Measurements from ENCODE around the gene SUPT20H.

Gene SUPT20H

GRCh38 chr13:37094099-37094498 is 34.6 kb upstream of the SUPT20H start:
- no peaks in the 10 kb centered on the region for H3K9me3 ChIP-seq (ENCODE audit: low read length)
- H3K4me1 ChIP-seq (ENCODE audit: insufficient read depth, low read length) = no peaks in the 10 kb centered on the region
- no peak overlapping the region for H3K27ac ChIP-seq (ENCODE audit: low read depth, low read length)
- H3K36me3 ChIP-seq (ENCODE audit: insufficient read depth, low read length) = no peaks in the 10 kb centered on the region
- H3K4me3 ChIP-seq (ENCODE audit: low read depth in 1 of 2, low read length in 2 of 2) = no peak overlapping the region
- H3K27me3 ChIP-seq (ENCODE audit: control insufficient read depth in 1 of 2, insufficient read depth in 2 of 2, low read length in 2 of 2) = no peaks in the 10 kb centered on the region
- no peak overlapping the region for H3K9ac ChIP-seq (ENCODE audit: low read length)

- no peak overlapping the region for H3K9ac ChIP-seq (ENCODE audit: low read length)
- no peak overlapping the region for H3K27ac ChIP-seq (ENCODE audit: low read depth, low read length)
- no peak overlapping the region for H3K4me3 ChIP-seq (ENCODE audit: low read depth in 1 of 2, low read length in 2 of 2)
- no peaks in the 10 kb centered on the region for H3K27me3 ChIP-seq (ENCODE audit: control insufficient read depth in 1 of 2, insufficient read depth in 2 of 2, low read length in 2 of 2)
- no peaks in the 10 kb centered on the region for H3K9me3 ChIP-seq (ENCODE audit: low read length)
- H3K36me3 ChIP-seq (ENCODE audit: insufficient read depth, low read length) = no peaks in the 10 kb centered on the region
- no peaks in the 10 kb centered on the region for H3K4me1 ChIP-seq (ENCODE audit: insufficient read depth, low read length)
Observed at GRCh38 chr13:37091835-37092234, 32.3 kb upstream of the SUPT20H start.

GRCh38 chr13:37090912-37091311 is 31.4 kb upstream of the SUPT20H start:
- no peak overlapping the region for H3K27ac ChIP-seq (ENCODE audit: low read depth, low read length)
- H3K27me3 ChIP-seq (ENCODE audit: control insufficient read depth in 1 of 2, insufficient read depth in 2 of 2, low read length in 2 of 2) = no peaks in the 10 kb centered on the region
- H3K36me3 ChIP-seq (ENCODE audit: insufficient read depth, low read length) = no peaks in the 10 kb centered on the region
- H3K9me3 ChIP-seq (ENCODE audit: low read length) = no peaks in the 10 kb centered on the region
- H3K9ac ChIP-seq (ENCODE audit: low read length) = no peak overlapping the region
- H3K4me1 ChIP-seq (ENCODE audit: insufficient read depth, low read length) = no peaks in the 10 kb centered on the region
- H3K4me3 ChIP-seq (ENCODE audit: low read depth in 1 of 2, low read length in 2 of 2) = no peak overlapping the region

GRCh38 chr13:37089495-37089894 is 30.0 kb upstream of the SUPT20H start:
- no peaks in the 10 kb centered on the region for H3K36me3 ChIP-seq (ENCODE audit: insufficient read depth, low read length)
- no peak overlapping the region for H3K4me3 ChIP-seq (ENCODE audit: low read depth in 1 of 2, low read length in 2 of 2)
- H3K4me1 ChIP-seq (ENCODE audit: insufficient read depth, low read length) = no peaks in the 10 kb centered on the region
- H3K9ac ChIP-seq (ENCODE audit: low read length) = no peak overlapping the region
- H3K9me3 ChIP-seq (ENCODE audit: low read length) = no peaks in the 10 kb centered on the region
- H3K27ac ChIP-seq (ENCODE audit: low read depth, low read length) = no peak overlapping the region
- H3K27me3 ChIP-seq (ENCODE audit: control insufficient read depth in 1 of 2, insufficient read depth in 2 of 2, low read length in 2 of 2) = no peaks in the 10 kb centered on the region

- Histone ChIP-seq H3K9me3 (ENCODE audit: low read length) (no peaks in the 10 kb centered on the region), H3K4me1 (ENCODE audit: insufficient read depth, low read length) (no peaks in the 10 kb centered on the region), H3K27ac (ENCODE audit: low read depth, low read length) (no peak overlapping the region), H3K4me3 (ENCODE audit: low read depth in 1 of 2, low read length in 2 of 2) (no peak overlapping the region), H3K27me3 (ENCODE audit: control insufficient read depth in 1 of 2, insufficient read depth in 2 of 2, low read length in 2 of 2) (no peaks in the 10 kb centered on the region), H3K36me3 (ENCODE audit: insufficient read depth, low read length) (no peaks in the 10 kb centered on the region), H3K9ac (ENCODE audit: low read length) (no peak overlapping the region)
Observed at GRCh38 chr13:37087486-37087885, 28.0 kb upstream of the SUPT20H start.

GRCh38 chr13:37085606-37086005 is 26.1 kb upstream of the SUPT20H start:
- Histone ChIP-seq H3K4me1 (ENCODE audit: insufficient read depth, low read length) (no peaks in the 10 kb centered on the region), H3K9ac (ENCODE audit: low read length) (no peak overlapping the region), H3K36me3 (ENCODE audit: insufficient read depth, low read length) (no peaks in the 10 kb centered on the region), H3K4me3 (ENCODE audit: low read depth in 1 of 2, low read length in 2 of 2) (no peak overlapping the region), H3K9me3 (ENCODE audit: low read length) (no peaks in the 10 kb centered on the region), H3K27me3 (ENCODE audit: control insufficient read depth in 1 of 2, insufficient read depth in 2 of 2, low read length in 2 of 2) (no peaks in the 10 kb centered on the region), H3K27ac (ENCODE audit: low read depth, low read length) (no peak overlapping the region)

- Histone ChIP-seq H3K4me1 (ENCODE audit: insufficient read depth, low read length) (no peaks in the 10 kb centered on the region), H3K27ac (ENCODE audit: low read depth, low read length) (no peak overlapping the region), H3K9me3 (ENCODE audit: low read length) (no peaks in the 10 kb centered on the region), H3K27me3 (ENCODE audit: control insufficient read depth in 1 of 2, insufficient read depth in 2 of 2, low read length in 2 of 2) (no peaks in the 10 kb centered on the region), H3K9ac (ENCODE audit: low read length) (no peak overlapping the region), H3K36me3 (ENCODE audit: insufficient read depth, low read length) (no peaks in the 10 kb centered on the region), H3K4me3 (ENCODE audit: low read depth in 1 of 2, low read length in 2 of 2) (no peak overlapping the region)
Observed at GRCh38 chr13:37076818-37077217, 17.3 kb upstream of the SUPT20H start.

- Histone ChIP-seq H3K9me3 (ENCODE audit: low read length) (no peaks in the 10 kb centered on the region), H3K9ac (ENCODE audit: low read length) (no peak overlapping the region), H3K27ac (ENCODE audit: low read depth, low read length) (no peak overlapping the region), H3K36me3 (ENCODE audit: insufficient read depth, low read length) (no peaks in the 10 kb centered on the region), H3K27me3 (ENCODE audit: control insufficient read depth in 1 of 2, insufficient read depth in 2 of 2, low read length in 2 of 2) (no peaks in the 10 kb centered on the region), H3K4me1 (ENCODE audit: insufficient read depth, low read length) (no peaks in the 10 kb centered on the region), H3K4me3 (ENCODE audit: low read depth in 1 of 2, low read length in 2 of 2) (no peak overlapping the region)
Observed at GRCh38 chr13:37075164-37075563, 15.7 kb upstream of the SUPT20H start.

GRCh38 chr13:37074703-37075102 is 15.2 kb upstream of the SUPT20H start:
- Histone ChIP-seq H3K27me3 (ENCODE audit: control insufficient read depth in 1 of 2, insufficient read depth in 2 of 2, low read length in 2 of 2) (no peaks in the 10 kb centered on the region), H3K9me3 (ENCODE audit: low read length) (no peaks in the 10 kb centered on the region), H3K4me1 (ENCODE audit: insufficient read depth, low read length) (no peaks in the 10 kb centered on the region), H3K4me3 (ENCODE audit: low read depth in 1 of 2, low read length in 2 of 2) (no peak overlapping the region), H3K9ac (ENCODE audit: low read length) (no peak overlapping the region), H3K36me3 (ENCODE audit: insufficient read depth, low read length) (no peaks in the 10 kb centered on the region), H3K27ac (ENCODE audit: low read depth, low read length) (no peak overlapping the region)

- Histone ChIP-seq H3K4me3 (ENCODE audit: low read depth in 1 of 2, low read length in 2 of 2) (no peak overlapping the region), H3K4me1 (ENCODE audit: insufficient read depth, low read length) (no peaks in the 10 kb centered on the region), H3K36me3 (ENCODE audit: insufficient read depth, low read length) (no peaks in the 10 kb centered on the region), H3K27me3 (ENCODE audit: control insufficient read depth in 1 of 2, insufficient read depth in 2 of 2, low read length in 2 of 2) (no peaks in the 10 kb centered on the region), H3K9ac (ENCODE audit: low read length) (no peak overlapping the region), H3K9me3 (ENCODE audit: low read length) (no peaks in the 10 kb centered on the region), H3K27ac (ENCODE audit: low read depth, low read length) (no peak overlapping the region)
Observed at GRCh38 chr13:37072024-37072423, 12.5 kb upstream of the SUPT20H start.

GRCh38 chr13:37070956-37071355 is 11.5 kb upstream of the SUPT20H start:
- H3K9ac ChIP-seq (ENCODE audit: low read length) = no peak overlapping the region
- H3K27me3 ChIP-seq (ENCODE audit: control insufficient read depth in 1 of 2, insufficient read depth in 2 of 2, low read length in 2 of 2) = no peaks in the 10 kb centered on the region
- H3K9me3 ChIP-seq (ENCODE audit: low read length) = no peaks in the 10 kb centered on the region
- H3K27ac ChIP-seq (ENCODE audit: low read depth, low read length) = no peak overlapping the region
- no peaks in the 10 kb centered on the region for H3K4me1 ChIP-seq (ENCODE audit: insufficient read depth, low read length)
- no peak overlapping the region for H3K4me3 ChIP-seq (ENCODE audit: low read depth in 1 of 2, low read length in 2 of 2)
- no peaks in the 10 kb centered on the region for H3K36me3 ChIP-seq (ENCODE audit: insufficient read depth, low read length)

- no peaks in the 10 kb centered on the region for H3K4me1 ChIP-seq (ENCODE audit: insufficient read depth, low read length)
Observed at GRCh38 chr13:37070145-37070695, 10.7 kb upstream of the SUPT20H start.

More at GRCh38 chr13:37070145-37070695, 10.7 kb upstream of the SUPT20H start:
- Histone ChIP-seq H3K4me3 (ENCODE audit: low read depth in 1 of 2, low read length in 2 of 2) (no peak overlapping the region), H3K9me3 (ENCODE audit: low read length) (no peaks in the 10 kb centered on the region), H3K36me3 (ENCODE audit: insufficient read depth, low read length) (no peaks in the 10 kb centered on the region), H3K27me3 (ENCODE audit: control insufficient read depth in 1 of 2, insufficient read depth in 2 of 2, low read length in 2 of 2) (no peaks in the 10 kb centered on the region), H3K27ac (ENCODE audit: low read depth, low read length) (no peak overlapping the region), H3K9ac (ENCODE audit: low read length) (no peak overlapping the region)

Measured in muscle layer of colon (tissue), 2 donors.